Right atrium auricular region (tissue), 2 donors: ENCODE measurements around the gene SLC66A2. TPM values are rescaled to one million over a fixed set of nuclear protein-coding genes. Genes with fewer than 3 reads are reported as not detected.

Experiments used
- DNase-seq: peaks from one replicate; pipeline ENCODE4 v3.0.0-alpha.2; 2019; ENCODE audit warnings: low spot score
- H3K27ac ChIP-seq, 2 donors: fragments of 200-600 bp; sonication (generic); 1 replicate in 1 of 2; 2 replicates in 1 of 2; pipeline ENCODE4 v1.5.1; 2016 to 2019
- H3K27me3 ChIP-seq, 2 donors: fragments of 200-600 bp; sonication (generic); one replicate each; pipeline versions ENCODE4 v1.5.1 to v1.6.0; 2017 to 2019
- H3K36me3 ChIP-seq: fragments of 200-600 bp; sonication (generic); one replicate; pipeline ENCODE4 v1.5.1; 2016
- H3K4me1 ChIP-seq, 2 donors: fragments of 200-600 bp; sonication (generic); one replicate each; pipeline versions ENCODE4 v1.5.1 to v1.6.0; 2017 to 2019
- H3K4me3 ChIP-seq, 2 donors: fragments of 200-600 bp; sonication (generic); 1 replicate in 1 of 2; 2 replicates in 1 of 2; pipeline ENCODE4 v1.5.1; 2017 to 2019; ENCODE audit warnings: mild to moderate bottlenecking in 1 of 2, moderate library complexity in 1 of 2
- H3K9me3 ChIP-seq, 2 donors: fragments of 200-600 bp; sonication (generic); one replicate each; pipeline ENCODE4 v1.5.1; 2019
- total RNA-seq, 2 donors: library from RNA; depleted of rRNA; stranded (reverse); fragments of >200 nt; gene quantifications; one replicate each; pipeline ENCODE4 v1.1.0, GENCODE V29; 2016
- TF ChIP-seq, protein P1 (sequence below), 2 donors: fragments of 200-600 bp; sonication (generic); IDR thresholded peaks; one replicate each; pipeline ENCODE4 v1.5.1; 2019; ENCODE audit warnings: antibody characterized with exemption in 2 of 2

SLC66A2 gene
- total RNA-seq, 2 donors from 2014 or later = 21.4 to 22.9 TPM

GRCh38 chr18:79952996-79953559, 1.6 kb upstream of the SLC66A2 start:
- Histone ChIP-seq H3K4me1 (peaks cover 0 to 36% of the 10 kb centered on the region in 2 donors), H3K36me3 (no peaks in the 10 kb centered on the region), H3K27me3 (no peaks in the 10 kb centered on the region), H3K4me3 (no peak overlapping the region), H3K9me3 (no peaks in the 10 kb centered on the region), H3K27ac (no peak overlapping the region)
- DNase-seq = no peak
- TF ChIP-seq, protein P1, sequence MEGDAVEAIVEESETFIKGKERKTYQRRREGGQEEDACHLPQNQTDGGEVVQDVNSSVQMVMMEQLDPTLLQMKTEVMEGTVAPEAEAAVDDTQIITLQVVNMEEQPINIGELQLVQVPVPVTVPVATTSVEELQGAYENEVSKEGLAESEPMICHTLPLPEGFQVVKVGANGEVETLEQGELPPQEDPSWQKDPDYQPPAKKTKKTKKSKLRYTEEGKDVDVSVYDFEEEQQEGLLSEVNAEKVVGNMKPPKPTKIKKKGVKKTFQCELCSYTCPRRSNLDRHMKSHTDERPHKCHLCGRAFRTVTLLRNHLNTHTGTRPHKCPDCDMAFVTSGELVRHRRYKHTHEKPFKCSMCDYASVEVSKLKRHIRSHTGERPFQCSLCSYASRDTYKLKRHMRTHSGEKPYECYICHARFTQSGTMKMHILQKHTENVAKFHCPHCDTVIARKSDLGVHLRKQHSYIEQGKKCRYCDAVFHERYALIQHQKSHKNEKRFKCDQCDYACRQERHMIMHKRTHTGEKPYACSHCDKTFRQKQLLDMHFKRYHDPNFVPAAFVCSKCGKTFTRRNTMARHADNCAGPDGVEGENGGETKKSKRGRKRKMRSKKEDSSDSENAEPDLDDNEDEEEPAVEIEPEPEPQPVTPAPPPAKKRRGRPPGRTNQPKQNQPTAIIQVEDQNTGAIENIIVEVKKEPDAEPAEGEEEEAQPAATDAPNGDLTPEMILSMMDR (IDR thresholded peaks at IDR 0.05) = no peak

GRCh38 chr18:79952456-79952995, 1.1 kb upstream of the SLC66A2 start:
- no peak for DNase-seq
- H3K4me3 ChIP-seq = peak overlapping the region; percentile 97 to 99

DNA sequence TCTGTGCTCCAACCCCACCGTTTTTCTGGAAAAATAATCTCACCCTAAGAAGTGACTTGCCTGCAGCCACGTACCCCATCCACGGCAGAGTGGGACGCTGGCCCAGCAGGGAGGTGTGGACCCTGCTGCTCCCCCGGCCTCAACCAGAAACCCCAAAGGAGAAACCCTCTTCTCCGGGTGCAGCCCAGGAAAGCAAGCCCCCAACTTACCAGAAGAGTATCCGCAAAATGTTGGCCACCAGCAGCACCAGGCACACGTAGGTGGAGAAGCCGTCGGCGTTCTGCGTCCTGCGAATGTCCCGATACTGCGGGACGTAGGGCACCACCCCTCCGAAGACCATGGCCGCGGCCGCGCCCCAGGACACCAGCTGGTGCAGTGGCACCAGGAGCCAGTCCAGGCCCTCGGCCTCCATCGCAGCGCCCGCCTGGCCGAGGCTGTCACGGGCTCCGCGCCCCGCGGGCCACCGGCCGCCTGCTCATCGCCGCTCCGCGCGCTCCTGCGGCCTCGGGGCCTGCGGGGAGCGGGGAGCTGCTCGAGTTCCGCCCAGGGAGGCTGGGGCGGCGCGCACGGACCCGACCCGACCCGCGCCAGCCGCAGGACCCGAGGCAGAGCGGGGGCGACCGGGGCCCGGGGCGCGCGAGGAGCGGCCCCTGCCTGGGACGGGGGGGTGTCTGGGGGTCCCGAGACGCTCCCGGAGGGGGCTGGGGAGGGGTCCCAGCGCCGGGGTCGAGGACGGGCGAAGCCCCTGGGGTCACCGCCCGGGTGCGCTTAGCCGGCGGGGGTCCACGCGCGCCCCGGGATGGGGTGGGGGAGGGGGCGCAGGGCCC, 725 bp downstream of the SLC66A2 start:
- Histone ChIP-seq H3K4me3 (peak overlapping the region; percentile 97 to 99), H3K9me3 (no peaks in the 10 kb centered on the region), H3K27ac (peak overlapping the region; percentile 86 to 93), H3K27me3 (no peaks in the 10 kb centered on the region), H3K36me3 (no peaks in the 10 kb centered on the region), H3K4me1 (peaks cover 0 to 54% of the 10 kb centered on the region in 2 donors)
- no peak for DNase-seq
- TF ChIP-seq, protein P1 (IDR thresholded peaks at IDR 0.05) = no peak

More at GRCh38 chr18:79952456-79952995, 1.1 kb upstream of the SLC66A2 start:
- H3K27ac ChIP-seq = peak overlapping the region in 1 of 2 donors; percentile 93
- H3K4me1 ChIP-seq = peaks cover 0 to 41% of the 10 kb centered on the region in 2 donors
- no peaks in the 10 kb centered on the region for H3K27me3 ChIP-seq
- H3K9me3 ChIP-seq = no peaks in the 10 kb centered on the region
- no peaks in the 10 kb centered on the region for H3K36me3 ChIP-seq
- TF ChIP-seq, protein P1 (IDR thresholded peaks at IDR 0.05) = no peak

DNA sequence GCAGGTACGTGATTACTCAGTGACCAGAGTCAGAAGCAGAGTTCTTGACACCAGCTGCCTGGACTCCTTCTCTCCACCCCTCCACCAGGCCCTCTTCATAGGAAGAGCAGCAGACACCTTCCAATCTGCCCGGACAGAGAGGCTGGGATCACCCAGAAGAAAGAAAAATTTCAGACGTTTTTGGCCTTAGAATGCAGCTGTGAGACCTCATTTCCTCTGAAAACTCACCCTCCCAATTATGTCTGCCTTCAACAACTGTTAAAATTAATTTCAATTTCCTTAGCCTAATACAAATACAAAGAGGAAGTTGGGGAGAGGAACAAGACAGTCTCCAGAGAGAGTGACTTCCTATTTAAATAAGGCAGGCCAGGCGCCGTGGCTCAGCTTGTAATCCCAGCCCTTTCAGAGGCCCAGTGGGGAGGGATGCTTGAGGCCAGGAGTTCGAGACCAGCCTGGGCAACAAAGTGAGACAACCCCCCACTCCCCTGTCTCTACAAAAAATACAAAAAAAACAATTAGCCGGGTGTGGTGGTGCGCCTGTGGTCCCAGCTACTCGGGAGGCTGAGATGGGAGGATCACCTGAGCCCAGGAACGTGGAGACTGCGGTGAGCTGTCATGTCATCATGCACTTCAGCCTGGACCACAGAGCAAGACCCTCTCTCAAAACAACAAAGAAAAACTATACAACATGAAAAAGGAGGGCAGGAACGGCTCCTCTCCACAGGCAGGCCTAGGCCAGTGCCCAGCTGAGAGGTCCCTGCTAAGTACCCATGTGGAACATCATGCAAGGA, 1.6 kb downstream of the SLC66A2 start:
- Histone ChIP-seq H3K27ac (peak overlapping the region; percentile 86 to 93), H3K9me3 (no peaks in the 10 kb centered on the region), H3K4me3 (peak overlapping the region; percentile 97 to 99), H3K27me3 (no peaks in the 10 kb centered on the region), H3K4me1 (peaks cover 0 to 63% of the 10 kb centered on the region in 2 donors), H3K36me3 (no peaks in the 10 kb centered on the region)
- TF ChIP-seq, protein P1 (IDR thresholded peaks at IDR 0.05) = no peak
- no peak for DNase-seq

- H3K27me3 ChIP-seq = no peaks in the 10 kb centered on the region
- H3K27ac ChIP-seq = peak overlapping the region in 1 of 2 donors; percentile 93
- TF ChIP-seq, protein P1 (IDR thresholded peaks at IDR 0.05) = no peak
- H3K4me3 ChIP-seq = no peak overlapping the region
- DNase-seq = no peak
- no peaks in the 10 kb centered on the region for H3K9me3 ChIP-seq
- H3K36me3 ChIP-seq = no peaks in the 10 kb centered on the region
- peaks cover 0 to 73% of the 10 kb centered on the region in 2 donors for H3K4me1 ChIP-seq
Measured at GRCh38 chr18:79948719-79949411, 2.6 kb downstream of the SLC66A2 start.
